Upper lobe of left lung (tissue), 4 donors: Measurements from ENCODE around the gene MAP2K5.

Experiments
- CTCF ChIP-seq, 6 experiments: fragments of 450-650 bp in 4 of 6; fragments of 200-600 bp in 2 of 6; sonication (generic) in 2 of 6; IDR thresholded peaks; one replicate each; pipeline ENCODE4 v1.5.1; 2016 to 2019; ENCODE audit warnings: antibody characterized with exemption in 6 of 6
- POLR2A ChIP-seq, 4 donors: fragments of 450-650 bp; IDR thresholded peaks; one replicate each; pipeline ENCODE4 v1.5.1; 2016 to 2017; ENCODE audit warnings: antibody characterized with exemption in 4 of 4, mild to moderate bottlenecking in 2 of 4

- TF ChIP-seq CTCF (IDR thresholded peaks at IDR 0.05), result no peak
- no peak for TF ChIP-seq POLR2A (IDR thresholded peaks at IDR 0.05)
Measured at GRCh38 chr15:67774626-67775025, 232.1 kb downstream of the MAP2K5 start.
